Measurements from ENCODE around the gene CFAP107. TPM values are rescaled to one million over a fixed set of nuclear protein-coding genes. Genes with fewer than 3 reads are reported as not detected.

CFAP107 gene
- total and polyA plus RNA-seq, 12 donors: not detected

- H3K4me3 ChIP-seq: no peak overlapping the region
- no peak for TF ChIP-seq CTCF (IDR thresholded peaks at IDR 0.05)
- TF ChIP-seq POLR2A (IDR thresholded peaks at IDR 0.05): no peak
- no peak overlapping the region for H3K27ac ChIP-seq
- WGBS, 4 donors: 40 to 53% (median 52%) methylated on average over 2 of the region's 2 CpGs
- intact Hi-C loops (cut with DNase I): no loop called here
- no peaks in the 10 kb centered on the region for H3K9me3 ChIP-seq (replicated peaks in 1 of 3)
- no peaks in the 10 kb centered on the region for H3K36me3 ChIP-seq (replicated peaks in 1 of 2)
- no peak for DNase-seq
- H3K27me3 ChIP-seq: no peaks in the 10 kb centered on the region
- H3K4me1 ChIP-seq (replicated peaks in 1 of 2): no peaks in the 10 kb centered on the region
Measured at GRCh38 chr1:12811409-12811784, 65.4 kb downstream of the CFAP107 start.

Other genes starting within 250 kb of the CFAP107 start
- 10 to 100 TPM in 8 of 9 donors, 1 to 10 TPM in 1; 9.6 to 72.4 (median 41.3) TPM for gene DHRS3, start 128.0 kb upstream of the CFAP107 start, total RNA-seq
- 10 to 100 TPM in 2 of 3 donors, 1 to 10 TPM in 1; 7.7 to 44.2 (median 44.2) TPM for gene DHRS3, start 128.0 kb upstream of the CFAP107 start, polyA plus RNA-seq
- under 1 TPM in 1 of 9 donors, not detected in 8; 0.06 TPM for gene AADACL4, start 102.1 kb upstream of the CFAP107 start, total RNA-seq
- gene AADACL4, start 102.1 kb upstream of the CFAP107 start, polyA plus RNA-seq: under 1 TPM in 2 of 3 donors, not detected in 1; 0.10 to 0.16 TPM
- gene AADACL3, start 30.1 kb upstream of the CFAP107 start, total RNA-seq: not detected
- gene AADACL3, start 30.1 kb upstream of the CFAP107 start, polyA plus RNA-seq: not detected
- not detected for gene PRAMEF12, start 27.5 kb downstream of the CFAP107 start, total RNA-seq
- not detected for gene PRAMEF12, start 27.5 kb downstream of the CFAP107 start, polyA plus RNA-seq
- gene PRAMEF1, start 45.2 kb downstream of the CFAP107 start, total RNA-seq: not detected
- not detected for gene PRAMEF1, start 45.2 kb downstream of the CFAP107 start, polyA plus RNA-seq
- gene PRAMEF11, start 85.2 kb downstream of the CFAP107 start, total RNA-seq: not detected
- gene PRAMEF11, start 85.2 kb downstream of the CFAP107 start, polyA plus RNA-seq: not detected
- not detected for gene HNRNPCL1, start 102.5 kb downstream of the CFAP107 start, total RNA-seq
- gene HNRNPCL1, start 102.5 kb downstream of the CFAP107 start, polyA plus RNA-seq: not detected
- gene PRAMEF2, start 110.9 kb downstream of the CFAP107 start, total RNA-seq: not detected
- not detected for gene PRAMEF2, start 110.9 kb downstream of the CFAP107 start, polyA plus RNA-seq
- not detected for gene PRAMEF4, start 140.0 kb downstream of the CFAP107 start, total RNA-seq
- gene PRAMEF4, start 140.0 kb downstream of the CFAP107 start, polyA plus RNA-seq: not detected
- not detected for gene PRAMEF10, start 152.1 kb downstream of the CFAP107 start, total RNA-seq
- gene PRAMEF10, start 152.1 kb downstream of the CFAP107 start, polyA plus RNA-seq: not detected
- not detected for gene PRAMEF7, start 170.4 kb downstream of the CFAP107 start, total RNA-seq
- not detected for gene PRAMEF7, start 170.4 kb downstream of the CFAP107 start, polyA plus RNA-seq
- not detected for gene PRAMEF6, start 201.4 kb downstream of the CFAP107 start, total RNA-seq
- gene PRAMEF6, start 201.4 kb downstream of the CFAP107 start, polyA plus RNA-seq: not detected

Data from adrenal gland (tissue), 12 donors.